CD8-positive, alpha-beta memory T cell (primary cell): Measurements from ENCODE around the gene RNF126. TPM values are rescaled to one million over a fixed set of nuclear protein-coding genes. Genes with fewer than 3 reads are reported as not detected.
A peak's percentile ranks its signal among the peaks of the same experiment; 100 is the strongest.

Source experiments
- CTCF ChIA-PET: fragments of 350-600 bp; sonication (Branson Sonifier 250); formaldehyde crosslinking; loops from one replicate; lab custom pipeline; 2021; ENCODE audit warnings: antibody characterized with exemption; lab: Charles Lee
- POLR2A ChIA-PET: fragments of 350-600 bp; sonication (Branson Sonifier 250); formaldehyde crosslinking; loops from one replicate; lab custom pipeline; 2021; ENCODE audit warnings: antibody characterized with exemption; lab: Charles Lee
- DNase-seq, 5 donors: peaks; one replicate each; pipeline versions ENCODE4 v3.0.0 to v3.0.0-alpha.2; 2020 to 2022; ENCODE audit warnings: mixed read lengths in 1 of 5
- H3K27ac ChIP-seq: one replicate; pipeline ENCODE4 v1.7.0; 2013; ENCODE audit warnings: low read depth, mild to moderate bottlenecking, low read length, moderate library complexity
- H3K27me3 ChIP-seq: 2 replicates; pipeline ENCODE4 v1.7.0; 2013; ENCODE audit warnings: low read length, mild to moderate bottlenecking; ENCODE audit not compliant: insufficient read depth, poor library complexity, severe bottlenecking
- H3K36me3 ChIP-seq: 2 replicates; pipeline ENCODE4 v1.7.0; 2013; ENCODE audit warnings: mild to moderate bottlenecking, low read length, moderate library complexity; ENCODE audit not compliant: insufficient read depth
- H3K4me1 ChIP-seq: 2 replicates; pipeline ENCODE4 v1.7.0; 2013; ENCODE audit warnings: mild to moderate bottlenecking, low read length, moderate library complexity; ENCODE audit not compliant: insufficient read depth
- H3K4me3 ChIP-seq: 2 replicates; pipeline ENCODE4 v1.7.0; 2013; ENCODE audit warnings: mild to moderate bottlenecking, low read length
- H3K9me3 ChIP-seq: 2 replicates; pipeline ENCODE4 v1.7.0; 2013; ENCODE audit warnings: mild to moderate bottlenecking, low read length
- H3K27ac Mint-ChIP-seq, 8 donors: one replicate each; pipeline ENCODE4 v1.8.0; 2020 to 2021; ENCODE audit warnings: mixed read lengths in 8 of 8, mild to moderate bottlenecking in 6 of 8, inconsistent platforms in 3 of 8, moderate library complexity in 3 of 8
- H3K27me3 Mint-ChIP-seq, 2 donors: one replicate each; pipeline ENCODE4 v1.8.0; 2020 to 2021; ENCODE audit warnings: mixed read lengths in 2 of 2, mild to moderate bottlenecking in 1 of 2, moderate library complexity in 1 of 2
- H3K36me3 Mint-ChIP-seq, 3 donors: one replicate each; pipeline ENCODE4 v1.8.0; 2020 to 2021; ENCODE audit warnings: mixed read lengths in 3 of 3, inconsistent platforms in 1 of 3, mild to moderate bottlenecking in 1 of 3
- H3K4me1 Mint-ChIP-seq, 3 donors: one replicate each; pipeline ENCODE4 v1.8.0; 2020 to 2021; ENCODE audit warnings: mixed read lengths in 3 of 3, inconsistent platforms in 1 of 3, mild to moderate bottlenecking in 1 of 3
- H3K4me3 Mint-ChIP-seq, 7 donors: one replicate each; pipeline ENCODE4 v1.8.0; 2020 to 2021; ENCODE audit warnings: mixed read lengths in 7 of 7, mild to moderate bottlenecking in 6 of 7, moderate library complexity in 4 of 7, inconsistent platforms in 2 of 7
- H3K9me3 Mint-ChIP-seq, 5 donors: one replicate each; pipeline ENCODE4 v1.8.0; 2020 to 2022; ENCODE audit warnings: mixed read lengths in 5 of 5, mild to moderate bottlenecking in 3 of 5, moderate library complexity in 2 of 5, inconsistent platforms in 1 of 5
- polyA plus RNA-seq: library from polyadenylated mRNA; unstranded; fragments of 300-500 nt; fragmentation: Illumina TruSeq; gene quantifications from one replicate; pipeline ENCODE4 v1.2.3, GENCODE V29; 2021
- total RNA-seq, 2 experiments: library from RNA; stranded (reverse); gene quantifications; one replicate each; pipeline ENCODE4 v1.2.3, GENCODE V29; 2021

Gene RNF126
- total and polyA plus RNA-seq, 3 experiments from 2014 or later: 89.6 to 100.0 (median 95.5) TPM

DNA sequence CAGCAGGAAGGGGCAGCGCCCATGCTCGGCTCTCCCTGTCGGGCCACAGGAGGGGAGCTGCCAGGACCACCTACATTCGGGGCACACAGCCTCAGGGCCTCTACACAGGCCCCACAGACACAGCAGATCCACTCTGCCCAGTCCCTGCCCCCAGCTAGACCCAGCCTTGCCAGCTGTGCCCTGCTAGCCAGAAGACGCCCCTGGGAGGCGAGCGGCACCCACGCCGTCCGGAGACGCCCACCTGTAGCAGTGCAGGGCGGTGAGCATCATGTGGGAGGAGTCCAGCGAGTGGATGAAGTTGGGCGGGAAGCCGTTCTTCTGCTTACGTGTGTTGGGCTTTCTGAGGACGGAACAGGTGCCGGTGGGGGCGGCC, 44.8 kb downstream of the RNF126 start:
- Histone ChIP-seq H3K4me1 (no peaks in the 10 kb centered on the region), H3K27ac (no peak overlapping the region), H3K36me3 (no peaks in the 10 kb centered on the region), H3K9me3 (no peaks in the 10 kb centered on the region), H3K27me3 (no peaks in the 10 kb centered on the region), H3K4me3 (no peak overlapping the region)
- ChIA-PET POLR2A (no interaction called here), CTCF (interaction anchor here (1.1 kb wide), 1 partner anchor 27 kb away, joined by 3 read pairs; no protein-coding TSS in a partner anchor)
- H3K9me3 Mint-ChIP-seq: no peaks in the 10 kb centered on the region
- no peak for DNase-seq
- H3K4me1 Mint-ChIP-seq: peaks cover 3 to 5% (median 3%) of the 10 kb centered on the region in 3 donors
- no peaks in the 10 kb centered on the region for H3K27me3 Mint-ChIP-seq
- no peak overlapping the region for H3K27ac Mint-ChIP-seq
- H3K36me3 Mint-ChIP-seq: peaks cover 0 to 38% (median 2%) of the 10 kb centered on the region in 3 donors
- no peak overlapping the region for H3K4me3 Mint-ChIP-seq

DNA sequence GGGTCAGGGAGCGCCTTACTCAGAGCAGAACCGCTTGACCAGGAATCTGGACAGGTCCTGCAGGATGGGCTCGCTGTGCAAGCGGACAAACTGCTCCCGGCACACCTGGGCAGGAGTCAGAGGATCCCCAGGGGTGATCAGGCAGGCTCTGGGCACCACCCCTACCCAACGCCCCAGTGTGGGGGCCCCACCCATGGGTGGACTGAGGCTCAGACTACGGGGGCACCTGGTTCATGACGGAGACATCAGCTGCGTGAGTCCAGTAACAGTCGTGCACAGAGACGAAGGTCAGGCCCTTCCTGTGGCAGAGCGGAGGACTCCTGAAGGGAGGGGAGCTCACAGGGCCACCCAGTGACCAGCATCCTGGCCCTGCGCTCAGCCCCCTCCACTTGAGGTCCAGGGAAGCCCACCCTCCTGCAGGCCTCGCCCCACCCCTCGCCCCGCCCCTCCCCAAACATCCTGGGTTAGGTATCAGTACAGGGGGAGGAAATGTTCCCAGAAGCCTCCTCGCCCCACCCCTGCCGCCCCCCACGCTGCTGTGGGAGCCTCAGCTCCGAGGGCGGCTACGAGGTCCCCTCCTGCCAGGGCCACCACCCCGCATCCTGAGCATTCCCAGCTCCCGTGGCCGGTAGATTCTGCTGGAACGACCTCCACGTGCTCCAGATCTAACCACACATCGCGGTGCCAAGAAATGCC, 45.3 kb downstream of the RNF126 start:
- Mint-ChIP-seq H3K36me3 (peaks cover 0 to 36% (median 2%) of the 10 kb centered on the region in 3 donors), H3K4me3 (no peak overlapping the region), H3K4me1 (peaks cover 3 to 5% (median 3%) of the 10 kb centered on the region in 3 donors), H3K27me3 (no peaks in the 10 kb centered on the region), H3K27ac (no peak overlapping the region), H3K9me3 (no peaks in the 10 kb centered on the region)
- no peaks in the 10 kb centered on the region for H3K27me3 ChIP-seq
- H3K27ac ChIP-seq: no peak overlapping the region
- ChIA-PET CTCF (interaction anchor here (1.1 kb wide), 1 partner anchor 27 kb away, joined by 3 read pairs; no protein-coding TSS in a partner anchor), POLR2A (no interaction called here)
- no peaks in the 10 kb centered on the region for H3K36me3 ChIP-seq
- H3K4me3 ChIP-seq: no peak overlapping the region
- H3K4me1 ChIP-seq: no peaks in the 10 kb centered on the region
- no peaks in the 10 kb centered on the region for H3K9me3 ChIP-seq
- DNase-seq: no peak

DNA sequence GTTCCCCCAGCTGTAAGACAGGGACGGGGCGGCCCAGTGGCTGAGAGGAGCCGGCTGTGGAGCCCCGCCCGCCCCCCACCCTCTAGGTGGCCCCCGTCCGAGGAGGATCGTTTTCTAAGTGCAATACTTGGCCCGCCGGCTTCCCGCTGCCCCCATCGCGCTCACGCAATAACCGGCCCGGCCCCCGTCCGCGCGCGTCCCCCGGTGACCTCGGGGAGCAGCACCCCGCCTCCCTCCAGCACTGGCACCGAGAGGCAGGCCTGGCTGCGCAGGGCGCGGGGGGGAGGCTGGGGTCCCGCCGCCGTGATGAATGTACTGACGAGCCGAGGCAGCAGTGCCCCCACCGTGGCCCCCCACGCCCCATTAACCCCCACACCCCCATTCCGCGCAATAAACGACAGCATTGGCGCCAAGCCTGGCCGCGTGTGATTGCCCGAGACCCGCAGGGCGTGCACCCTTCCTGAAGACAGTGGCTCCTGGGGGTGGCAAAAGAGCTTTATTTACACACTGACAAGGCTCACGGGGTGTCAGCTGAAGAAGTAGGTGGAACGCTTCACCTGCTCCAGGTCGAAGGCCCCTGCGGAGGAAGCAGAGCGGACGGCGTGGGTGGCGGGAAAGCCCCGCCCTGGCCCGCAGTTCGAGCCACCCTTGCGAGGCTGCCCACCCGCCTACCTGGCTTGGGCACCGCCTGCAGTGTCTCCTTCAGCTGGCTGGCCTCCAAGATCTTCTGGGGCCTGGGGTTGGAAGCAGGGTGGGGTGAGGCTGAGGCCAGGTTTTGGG, 46.1 kb downstream of the RNF126 start:
- Mint-ChIP-seq H3K4me3 (no peak overlapping the region), H3K27me3 (no peaks in the 10 kb centered on the region), H3K4me1 (peaks cover 3 to 8% (median 7%) of the 10 kb centered on the region in 3 donors), H3K27ac (no peak overlapping the region), H3K36me3 (peaks cover 0 to 34% (median 2%) of the 10 kb centered on the region in 3 donors), H3K9me3 (no peaks in the 10 kb centered on the region)
- CTCF ChIA-PET: interaction anchor here (1.1 kb wide), 1 partner anchor 28 kb away, joined by 3 read pairs; no protein-coding TSS in a partner anchor
- Histone ChIP-seq H3K9me3 (no peaks in the 10 kb centered on the region), H3K4me3 (no peak overlapping the region), H3K27me3 (no peaks in the 10 kb centered on the region), H3K27ac (no peak overlapping the region), H3K4me1 (no peaks in the 10 kb centered on the region), H3K36me3 (no peaks in the 10 kb centered on the region)
- DNase-seq: no peak
- POLR2A ChIA-PET: no interaction called here

DNA sequence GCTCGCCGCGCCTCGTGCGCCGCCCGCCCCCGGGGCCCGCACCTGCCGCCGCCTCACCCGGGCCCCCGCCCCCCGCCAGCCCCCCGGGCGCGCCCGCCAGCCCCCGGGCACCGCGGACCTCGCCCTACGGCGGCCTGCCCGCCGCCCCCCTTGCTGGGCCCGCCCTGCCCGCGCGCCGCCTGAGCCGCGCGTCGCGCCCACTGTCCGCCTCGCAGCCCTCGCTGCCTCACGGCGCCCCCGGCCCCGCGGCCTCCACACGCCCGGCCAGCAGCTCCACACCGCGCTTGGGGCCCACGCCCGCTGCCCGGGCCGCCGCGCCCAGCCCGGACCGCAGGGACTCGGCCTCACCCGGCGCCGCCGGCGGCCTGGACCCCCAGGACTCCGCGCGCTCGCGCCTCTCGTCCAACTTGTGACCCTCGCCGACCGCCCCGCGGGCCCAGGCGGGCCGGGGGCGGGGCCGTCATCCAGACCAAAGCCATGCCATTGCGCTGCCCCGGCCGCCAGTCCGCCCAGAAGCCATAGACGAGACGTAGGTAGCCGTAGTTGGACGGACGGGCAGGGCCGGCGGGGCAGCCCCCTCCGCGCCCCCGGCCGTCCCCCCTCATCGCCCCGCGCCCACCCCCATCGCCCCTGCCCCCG, 46.8 kb downstream of the RNF126 start:
- H3K9me3 ChIP-seq: no peaks in the 10 kb centered on the region
- Mint-ChIP-seq H3K36me3 (peaks cover 0 to 31% (median 2%) of the 10 kb centered on the region in 3 donors), H3K4me1 (peaks cover 7 to 15% (median 14%) of the 10 kb centered on the region in 3 donors), H3K4me3 (no peak overlapping the region), H3K27me3 (no peaks in the 10 kb centered on the region), H3K9me3 (no peaks in the 10 kb centered on the region), H3K27ac (no peak overlapping the region)
- H3K36me3 ChIP-seq: no peaks in the 10 kb centered on the region
- no peaks in the 10 kb centered on the region for H3K27me3 ChIP-seq
- no peak overlapping the region for H3K4me3 ChIP-seq
- CTCF ChIA-PET: no interaction called here
- H3K27ac ChIP-seq: no peak overlapping the region
- H3K4me1 ChIP-seq: peaks cover 6% of the 10 kb centered on the region
- no peak for DNase-seq
- POLR2A ChIA-PET: no interaction called here

DNA sequence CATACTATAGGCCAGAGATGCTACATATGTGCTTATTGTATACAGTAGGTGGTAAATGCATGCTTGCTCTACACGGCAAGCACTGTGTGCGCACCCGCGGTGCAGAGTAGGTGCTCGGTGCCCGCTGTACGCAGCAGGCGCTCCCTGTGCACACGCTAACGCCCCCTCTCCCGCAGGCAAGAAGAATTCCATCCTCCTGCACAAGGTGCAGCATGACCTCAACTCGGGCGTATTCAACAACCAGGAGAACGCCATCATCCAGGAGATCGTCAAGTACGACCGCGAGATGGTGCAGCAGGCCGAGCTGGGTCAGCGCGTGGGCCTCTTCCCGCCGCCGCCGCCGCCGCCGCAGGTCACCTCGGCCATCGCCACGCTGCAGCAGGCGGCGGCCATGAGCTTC, 47.4 kb downstream of the RNF126 start:
- no peak for DNase-seq
- ChIA-PET CTCF (no interaction called here), POLR2A (no interaction called here)
- Histone ChIP-seq H3K27me3 (no peaks in the 10 kb centered on the region), H3K4me1 (peaks cover 11% of the 10 kb centered on the region), H3K36me3 (no peaks in the 10 kb centered on the region), H3K9me3 (no peaks in the 10 kb centered on the region), H3K4me3 (no peak overlapping the region), H3K27ac (no peak overlapping the region)
- H3K4me3 Mint-ChIP-seq: peak overlapping the region in 4 of 7 donors; percentile 54 to 66 (median 62)
- peaks cover 11 to 21% (median 19%) of the 10 kb centered on the region in 3 donors for H3K4me1 Mint-ChIP-seq
- peak overlapping the region in 1 of 8 donors; percentile 75 for H3K27ac Mint-ChIP-seq
- H3K36me3 Mint-ChIP-seq: peaks cover 0 to 33% (median 2%) of the 10 kb centered on the region in 3 donors
- H3K27me3 Mint-ChIP-seq: no peaks in the 10 kb centered on the region
- H3K9me3 Mint-ChIP-seq: no peaks in the 10 kb centered on the region

DNA sequence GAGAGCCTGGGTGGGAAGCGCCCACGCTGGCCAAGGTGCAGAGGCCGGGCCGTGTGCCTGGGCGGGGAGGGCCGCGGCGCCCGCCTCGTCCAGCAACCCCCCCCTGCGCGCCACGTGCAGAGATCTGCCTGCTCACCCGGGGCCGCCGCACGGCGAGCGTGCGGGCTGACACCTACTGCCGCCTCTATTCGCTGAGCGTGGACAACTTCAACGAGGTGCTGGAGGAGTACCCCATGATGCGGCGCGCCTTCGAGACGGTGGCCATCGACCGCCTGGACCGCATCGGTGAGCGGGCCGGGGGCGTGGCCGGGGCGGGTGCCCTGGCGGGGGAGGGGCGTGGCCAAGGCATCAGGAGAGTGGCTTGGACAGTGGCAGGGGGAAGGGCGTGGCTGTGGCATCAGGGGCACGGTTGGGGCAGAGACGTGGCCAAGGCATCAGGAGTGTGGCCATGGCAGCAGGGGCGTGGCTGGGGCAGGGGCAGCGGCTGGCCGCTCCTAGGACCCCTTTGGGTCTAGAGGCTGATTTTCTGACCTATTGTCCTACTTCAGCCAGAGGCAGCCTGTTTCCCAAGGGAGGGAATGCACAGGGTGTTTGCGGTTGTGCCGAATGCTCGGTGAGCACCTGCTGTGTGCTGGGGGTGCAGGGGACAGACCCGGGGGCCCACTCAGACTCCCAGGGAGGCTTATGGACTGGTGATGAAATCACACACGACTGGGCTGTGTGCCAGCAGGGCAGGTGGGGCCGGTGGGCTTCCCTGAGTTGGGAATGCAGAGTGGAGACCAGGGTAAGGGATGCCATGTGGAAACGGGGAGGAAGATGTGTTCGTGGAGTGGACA, 49.1 kb downstream of the RNF126 start:
- no peak overlapping the region for H3K27ac ChIP-seq
- no peaks in the 10 kb centered on the region for H3K9me3 ChIP-seq
- no peaks in the 10 kb centered on the region for H3K9me3 Mint-ChIP-seq
- H3K4me1 Mint-ChIP-seq: peaks cover 13 to 26% (median 23%) of the 10 kb centered on the region in 3 donors
- H3K27me3 Mint-ChIP-seq: no peaks in the 10 kb centered on the region
- peak overlapping the region in 1 of 7 donors; percentile 67 for H3K4me3 Mint-ChIP-seq
- no peaks in the 10 kb centered on the region for H3K27me3 ChIP-seq
- POLR2A ChIA-PET: no interaction called here
- H3K27ac Mint-ChIP-seq: peak overlapping the region in 1 of 8 donors; percentile 50
- H3K4me3 ChIP-seq: no peak overlapping the region
- CTCF ChIA-PET: no interaction called here
- peaks cover 18% of the 10 kb centered on the region for H3K4me1 ChIP-seq
- peaks cover 0 to 21% (median 2%) of the 10 kb centered on the region in 3 donors for H3K36me3 Mint-ChIP-seq
- no peaks in the 10 kb centered on the region for H3K36me3 ChIP-seq
- DNase-seq: no peak

DNA sequence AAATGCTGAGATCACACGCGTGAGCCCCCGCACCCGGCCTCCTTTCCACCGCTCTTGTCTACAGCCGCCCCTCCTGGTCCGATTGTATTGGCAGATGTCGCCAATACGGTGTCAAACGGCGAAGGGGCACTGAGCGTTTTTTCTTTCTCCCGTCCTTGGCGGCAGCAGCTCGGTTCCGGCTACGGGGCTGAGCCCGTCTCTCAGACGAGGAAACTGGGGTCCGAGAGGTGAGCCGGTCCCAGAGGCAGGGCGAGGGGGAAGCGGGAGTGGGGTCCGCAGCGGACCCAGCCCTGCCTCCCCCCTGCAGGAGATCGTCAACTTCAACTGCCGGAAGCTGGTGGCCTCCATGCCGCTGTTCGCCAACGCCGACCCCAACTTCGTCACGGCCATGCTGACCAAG, 50.1 kb downstream of the RNF126 start:
- ChIA-PET POLR2A (no interaction called here), CTCF (interaction anchor here (1.3 kb wide), 1 partner anchor 19 kb away, joined by 3 read pairs; no protein-coding TSS in a partner anchor)
- H3K36me3 Mint-ChIP-seq: peaks cover 0 to 11% (median 2%) of the 10 kb centered on the region in 3 donors
- no peak overlapping the region for H3K4me3 Mint-ChIP-seq
- H3K27ac Mint-ChIP-seq: peak overlapping the region in 2 of 8 donors; percentile 41 to 88
- Histone ChIP-seq H3K36me3 (no peaks in the 10 kb centered on the region), H3K27ac (no peak overlapping the region), H3K4me3 (no peak overlapping the region), H3K9me3 (no peaks in the 10 kb centered on the region), H3K27me3 (no peaks in the 10 kb centered on the region), H3K4me1 (peaks cover 18% of the 10 kb centered on the region)
- no peaks in the 10 kb centered on the region for H3K9me3 Mint-ChIP-seq
- no peak for DNase-seq
- no peaks in the 10 kb centered on the region for H3K27me3 Mint-ChIP-seq
- peaks cover 13 to 26% (median 23%) of the 10 kb centered on the region in 3 donors for H3K4me1 Mint-ChIP-seq
